Motor neuron (in vitro differentiated cells): ENCODE data around the gene OBSL1. TPM values are rescaled to one million over a fixed set of nuclear protein-coding genes. Genes with fewer than 3 reads are reported as not detected.
A peak's percentile ranks its signal among the peaks of the same experiment; 100 is the strongest.

Source experiments
- ATAC-seq, 8 experiments: fragments of 200-7000 bp; cut with Tn5 transposase; replicated peaks in 6 of 8; 2 replicates each; pipeline ENCODE4 v1.8.0; 2021; ENCODE audit warnings: mild to moderate bottlenecking in 8 of 8, moderate library complexity in 8 of 8
- H3K27ac ChIP-seq, 2 donors: fragments of 250-450 bp; sonication (Bioruptor Pico); 2 replicates each; pipeline ENCODE4 v1.9.0; 2021; ENCODE audit warnings: antibody characterized with exemption in 2 of 2, mild to moderate bottlenecking in 2 of 2, moderate library complexity in 1 of 2
- H3K4me1 ChIP-seq, 2 donors: fragments of 250-450 bp; sonication (Bioruptor Pico); replicated peaks in 1 of 2; 2 replicates each; pipeline ENCODE4 v1.6.1; 2021; ENCODE audit warnings: antibody characterized with exemption in 2 of 2, mild to moderate bottlenecking in 2 of 2, moderate library complexity in 1 of 2
- H3K4me3 ChIP-seq, 5 donors: fragments of 250-450 bp; sonication (Bioruptor Pico); 2 replicates each; pipeline ENCODE4 v1.9.0; 2021; ENCODE audit warnings: antibody characterized with exemption in 5 of 5, mild to moderate bottlenecking in 5 of 5, moderate library complexity in 4 of 5
- WGBS, 10 experiments: fragments of 450-650 bp; shearing (Covaris generic); methylation state at CpG; one replicate each; pipeline ENCODE4 v1.0.0; 2022; 5-methylcytosine and 5-hydroxymethylcytosine counted together
- in situ Hi-C, 9 experiments: fragments of 400-800 bp; cut with MboI; loops; one replicate each; pipeline ENCODE4 v1.15.0; 2021; ENCODE audit warnings: low sequenced_read_pairs in 9 of 9, low pct_unique_long_range_greater_than_20kb in 2 of 9; ENCODE audit not compliant: unreplicated experiment in 9 of 9
- total RNA-seq, 8 experiments: library from RNA; unstranded; fragments of 300-600 nt; gene quantifications; 2 replicates each; pipeline versions ENCODE4 v1.2.3 to v1.2.4, GENCODE V29; 2022

Gene OBSL1
- total RNA-seq, 8 experiments from 2014 or later: 26.0 to 106 (median 51.8) TPM

GRCh38 chr2:219538956-219539788, 32.2 kb downstream of the OBSL1 start:
- 80 to 93% methylated on average over 1 to 3 of the region's 32 CpGs; no CpG with 5 or more reads in 8 of the 10 experiments for WGBS, 10 experiments
- no peak for ATAC-seq
- Histone ChIP-seq H3K27ac (no peak overlapping the region), H3K4me3 (no peak overlapping the region), H3K4me1 (peaks cover 10 to 15% of the 10 kb centered on the region in 2 donors)
- in situ Hi-C loops: loop anchor here in 2 of 9 experiments (10.0 kb wide), 2 partner anchors 64 to 134 kb away; no protein-coding TSS in a partner anchor

GRCh38 chr2:219538504-219538951, 32.8 kb downstream of the OBSL1 start:
- H3K4me1 ChIP-seq: peaks cover 10 to 15% of the 10 kb centered on the region in 2 donors
- no peak overlapping the region for H3K27ac ChIP-seq
- H3K4me3 ChIP-seq: no peak overlapping the region
- ATAC-seq: peak in 7 of 8 experiments; percentile 4 to 53 (median 35)
- 24 to 100% (median 68%) methylated on average over 1 to 4 of the region's 6 CpGs; no CpG with 5 or more reads in 6 of the 10 experiments for WGBS, 10 experiments
- in situ Hi-C loops: loop anchor here in 2 of 9 experiments (10.0 kb wide), 2 partner anchors 64 to 134 kb away; no protein-coding TSS in a partner anchor

GRCh38 chr2:219537657-219538488, 33.5 kb downstream of the OBSL1 start:
- in situ Hi-C loops: loop anchor here in 2 of 9 experiments (10.0 kb wide), 2 partner anchors 63 to 133 kb away; no protein-coding TSS in a partner anchor
- peak; percentile 14 to 62 (median 52) for ATAC-seq
- Histone ChIP-seq H3K4me3 (no peak overlapping the region), H3K27ac (no peak overlapping the region), H3K4me1 (peaks cover 10 to 15% of the 10 kb centered on the region in 2 donors)
- WGBS, 10 experiments: 52 to 92% (median 63%) methylated on average over 1 to 3 of the region's 15 CpGs; no CpG with 5 or more reads in 6 of the 10 experiments

- in situ Hi-C loops: loop anchor here in 2 of 9 experiments (10.0 kb wide), 2 partner anchors 62 to 132 kb away; no protein-coding TSS in a partner anchor
- H3K4me3 ChIP-seq: no peak overlapping the region
- no peak overlapping the region for H3K27ac ChIP-seq
- peaks cover 10 to 13% of the 10 kb centered on the region in 2 donors for H3K4me1 ChIP-seq
- no peak for ATAC-seq
- WGBS, 10 experiments: 50 to 83% methylated on average over 1 of the region's 9 CpGs; no CpG with 5 or more reads in 8 of the 10 experiments
Observed at GRCh38 chr2:219536967-219537366, 34.4 kb downstream of the OBSL1 start.

- no peak for ATAC-seq
- H3K27ac ChIP-seq: no peak overlapping the region
- 40 to 100% (median 96%) methylated on average over 1 to 5 of the region's 16 CpGs; no CpG with 5 or more reads in 7 of the 10 experiments for WGBS, 10 experiments
- peaks cover 10 to 13% of the 10 kb centered on the region in 2 donors for H3K4me1 ChIP-seq
- in situ Hi-C loops: loop anchor here in 2 of 9 experiments (10.0 kb wide), 2 partner anchors 62 to 132 kb away; no protein-coding TSS in a partner anchor
- H3K4me3 ChIP-seq: no peak overlapping the region
Observed at GRCh38 chr2:219536425-219536824, 34.9 kb downstream of the OBSL1 start.

GRCh38 chr2:219533930-219534661, 37.2 kb downstream of the OBSL1 start:
- no peak overlapping the region for H3K27ac ChIP-seq
- in situ Hi-C loops: loop anchor here in 4 of 9 experiments (5.0 to 10.0 kb wide), 3 partner anchors 59 to 132 kb away; no protein-coding TSS in a partner anchor
- no peak overlapping the region for H3K4me3 ChIP-seq
- peaks cover 22 to 24% of the 10 kb centered on the region in 2 donors for H3K4me1 ChIP-seq
- WGBS, 10 experiments: 85 to 100% (median 100%) methylated on average over 1 to 4 of the region's 6 CpGs; no CpG with 5 or more reads in 4 of the 10 experiments
- ATAC-seq: no peak

- WGBS, 10 experiments: 0 to 60% methylated on average over 1 to 2 of the region's 8 CpGs; no CpG with 5 or more reads in 8 of the 10 experiments
- Histone ChIP-seq H3K4me1 (peaks cover 11 to 14% of the 10 kb centered on the region in 2 donors), H3K4me3 (no peak overlapping the region), H3K27ac (no peak overlapping the region)
- peak in 1 of 8 experiments; percentile 20 for ATAC-seq
- in situ Hi-C loops: loop anchor here in 4 of 9 experiments (5.0 to 10.0 kb wide), 3 partner anchors 58 to 130 kb away; no protein-coding TSS in a partner anchor
Observed at GRCh38 chr2:219532378-219532649, 39.0 kb downstream of the OBSL1 start.

- H3K4me1 ChIP-seq: peaks cover 16 to 19% of the 10 kb centered on the region in 2 donors
- peak in 1 of 8 experiments; percentile 11 for ATAC-seq
- whole genome bisulfite sequencing, 10 experiments: 30 to 96% (median 75%) methylated on average over 1 to 5 of the region's 20 CpGs; no CpG with 5 or more reads in 6 of the 10 experiments
- no peak overlapping the region for H3K27ac ChIP-seq
- in situ Hi-C loops: loop anchor here in 4 of 9 experiments (5.0 to 10.0 kb wide), 3 partner anchors 57 to 130 kb away; no protein-coding TSS in a partner anchor
- H3K4me3 ChIP-seq: no peak overlapping the region
Observed at GRCh38 chr2:219531639-219532377, 39.5 kb downstream of the OBSL1 start.

GRCh38 chr2:219530048-219530963, 41.0 kb downstream of the OBSL1 start:
- H3K4me3 ChIP-seq: no peak overlapping the region
- H3K4me1 ChIP-seq: peaks cover 32 to 34% of the 10 kb centered on the region in 2 donors
- WGBS, 10 experiments: 0 to 100% (median 16%) methylated on average over 1 to 9 of the region's 21 CpGs; no CpG with 5 or more reads in 3 of the 10 experiments
- no peak overlapping the region for H3K27ac ChIP-seq
- peak; percentile 71 to 94 (median 83) for ATAC-seq
- in situ Hi-C loops: loop anchor here in 4 of 9 experiments (5.0 to 10.0 kb wide), 3 partner anchors 56 to 128 kb away; no protein-coding TSS in a partner anchor

- ATAC-seq: no peak
- no peak overlapping the region for H3K27ac ChIP-seq
- in situ Hi-C loops: loop anchor here in 4 of 9 experiments (10.0 kb wide), 2 partner anchors 123 to 133 kb away; no protein-coding TSS in a partner anchor
- H3K4me1 ChIP-seq: peaks cover 45 to 52% of the 10 kb centered on the region in 2 donors
- WGBS, 10 experiments: 13 to 85% (median 81%) methylated on average over 1 to 5 of the region's 5 CpGs; no CpG with 5 or more reads in 2 of the 10 experiments
- H3K4me3 ChIP-seq: no peak overlapping the region
Observed at GRCh38 chr2:219527472-219527871, 43.9 kb downstream of the OBSL1 start.
